OCI-LY1 (cell line): Measurements from ENCODE around the gene ANKRD55.

Experiments
- H2AFZ ChIP-seq: fragments of 200-600 bp; sonication (generic), shearing (Covaris generic); 2 replicates; pipeline ENCODE4 v1.6.0; 2014; ENCODE audit warnings: antibody characterized with exemption, mild to moderate bottlenecking, low read length
- H3F3A ChIP-seq: fragments of 200-600 bp; sonication (generic), shearing (Covaris generic); 2 replicates; pipeline ENCODE4 v1.6.0; 2014; ENCODE audit warnings: mild to moderate bottlenecking, antibody characterized with exemption, low read length, moderate library complexity; ENCODE audit not compliant: insufficient read depth
- H3K27ac ChIP-seq: fragments of 200-600 bp; sonication (generic); 2 replicates; pipeline ENCODE4 v1.5.1; 2014; ENCODE audit warnings: low read length, mixed run types, mild to moderate bottlenecking, low read depth; ENCODE audit not compliant: poor library complexity, severe bottlenecking
- H3K27me3 ChIP-seq: fragments of 200-600 bp; sonication (generic); 2 replicates; pipeline ENCODE4 v1.6.0; 2014; ENCODE audit warnings: antibody characterized with exemption, mild to moderate bottlenecking, low read length, moderate library complexity; ENCODE audit not compliant: insufficient read depth
- H3K36me3 ChIP-seq: fragments of 200-600 bp; sonication (generic); 2 replicates; pipeline ENCODE4 v1.6.1; 2014; ENCODE audit warnings: mild to moderate bottlenecking, antibody characterized with exemption, low read length, moderate library complexity, mixed read lengths; ENCODE audit not compliant: insufficient read depth
- H3K4me1 ChIP-seq: fragments of 200-600 bp; sonication (generic); 2 replicates; pipeline ENCODE4 v1.5.1; 2014; ENCODE audit warnings: mild to moderate bottlenecking, low read length, moderate library complexity; ENCODE audit not compliant: insufficient read depth, severe bottlenecking
- H3K4me2 ChIP-seq: fragments of 200-600 bp; sonication (generic), shearing (Covaris generic); 2 replicates; pipeline ENCODE4 v1.6.1; 2014; ENCODE audit warnings: low read length
- H3K4me3 ChIP-seq: fragments of 200-600 bp; sonication (generic); 2 replicates; pipeline ENCODE4 v1.5.1; 2014; ENCODE audit warnings: low read length, low read depth, mild to moderate bottlenecking, mixed read lengths; ENCODE audit not compliant: poor library complexity, severe bottlenecking
- H3K79me2 ChIP-seq: fragments of 200-600 bp; shearing (Covaris generic); 2 replicates; pipeline ENCODE4 v1.6.1; 2016; ENCODE audit warnings: mixed run types, low read length, mixed read lengths; ENCODE audit not compliant: insufficient read depth
- H3K9ac ChIP-seq: fragments of 200-600 bp; sonication (generic), shearing (Covaris generic); 2 replicates; pipeline ENCODE4 v1.6.1; 2014; ENCODE audit warnings: mild to moderate bottlenecking, low read length, mixed read lengths
- H3K9me2 ChIP-seq: fragments of 200-600 bp; sonication (generic), shearing (Covaris generic); 2 replicates; pipeline ENCODE4 v1.6.1; 2014; ENCODE audit warnings: low read depth, mild to moderate bottlenecking, low read length, mixed read lengths
- H3K9me3 ChIP-seq: fragments of 200-600 bp; shearing (Covaris generic); 2 replicates; pipeline ENCODE4 v1.6.1; 2014; ENCODE audit warnings: low read length, mixed read lengths
- H4K20me1 ChIP-seq: fragments of 200-600 bp; sonication (generic), shearing (Covaris generic); 2 replicates; pipeline ENCODE4 v1.6.0; 2016; ENCODE audit warnings: mild to moderate bottlenecking, low read length; ENCODE audit not compliant: insufficient read depth
- EZH2 ChIP-seq: fragments of 200-600 bp; sonication (generic), shearing (Covaris generic); IDR thresholded peaks from 2 replicates; pipeline ENCODE4 v1.8.0; 2017; ENCODE audit warnings: borderline replicate concordance, mixed run types, mild to moderate bottlenecking, antibody characterized with exemption, low read length, moderate library complexity, mixed read lengths
- TF ChIP-seq, protein P1 (sequence below): fragments of 200-600 bp; sonication (generic), shearing (Covaris generic); IDR thresholded peaks from 2 replicates; pipeline ENCODE4 v1.5.1; 2017; ENCODE audit warnings: mild to moderate bottlenecking, antibody characterized with exemption, low read length, moderate library complexity, mixed read lengths

ANKRD55 gene

DNA sequence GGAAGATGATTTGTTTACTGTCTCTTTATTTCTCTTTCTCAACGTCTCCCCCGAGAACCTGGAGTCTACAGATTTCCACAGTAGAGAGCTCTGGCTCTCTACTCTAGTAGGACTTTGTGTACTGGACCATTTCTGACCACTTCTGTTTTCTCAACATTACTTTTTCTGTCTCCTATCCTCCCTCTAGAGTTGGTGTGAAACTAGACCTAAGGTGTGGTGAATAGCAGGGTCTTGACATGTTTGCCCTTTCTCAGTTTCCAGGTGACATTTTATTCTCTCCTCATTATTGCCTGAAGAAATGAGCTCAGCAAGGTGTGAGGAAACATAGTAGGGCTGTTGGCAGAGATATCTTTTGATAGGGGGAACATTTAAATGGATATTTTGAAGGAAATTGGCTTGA lies 176.3 kb downstream of the ANKRD55 start:
- Histone ChIP-seq H3K36me3 (no peaks in the 10 kb centered on the region), H3K9me2 (no peaks in the 10 kb centered on the region), H3K4me1 (no peaks in the 10 kb centered on the region), H3K9ac (no peak overlapping the region), H3F3A (no peaks in the 10 kb centered on the region), H2AFZ (no peak overlapping the region), H3K4me2 (no peak overlapping the region), H3K9me3 (no peaks in the 10 kb centered on the region), H3K27me3 (no peaks in the 10 kb centered on the region), H3K79me2 (no peaks in the 10 kb centered on the region), H3K27ac (no peak overlapping the region), H4K20me1 (no peaks in the 10 kb centered on the region), H3K4me3 (no peak overlapping the region)
- TF ChIP-seq, protein P1, sequence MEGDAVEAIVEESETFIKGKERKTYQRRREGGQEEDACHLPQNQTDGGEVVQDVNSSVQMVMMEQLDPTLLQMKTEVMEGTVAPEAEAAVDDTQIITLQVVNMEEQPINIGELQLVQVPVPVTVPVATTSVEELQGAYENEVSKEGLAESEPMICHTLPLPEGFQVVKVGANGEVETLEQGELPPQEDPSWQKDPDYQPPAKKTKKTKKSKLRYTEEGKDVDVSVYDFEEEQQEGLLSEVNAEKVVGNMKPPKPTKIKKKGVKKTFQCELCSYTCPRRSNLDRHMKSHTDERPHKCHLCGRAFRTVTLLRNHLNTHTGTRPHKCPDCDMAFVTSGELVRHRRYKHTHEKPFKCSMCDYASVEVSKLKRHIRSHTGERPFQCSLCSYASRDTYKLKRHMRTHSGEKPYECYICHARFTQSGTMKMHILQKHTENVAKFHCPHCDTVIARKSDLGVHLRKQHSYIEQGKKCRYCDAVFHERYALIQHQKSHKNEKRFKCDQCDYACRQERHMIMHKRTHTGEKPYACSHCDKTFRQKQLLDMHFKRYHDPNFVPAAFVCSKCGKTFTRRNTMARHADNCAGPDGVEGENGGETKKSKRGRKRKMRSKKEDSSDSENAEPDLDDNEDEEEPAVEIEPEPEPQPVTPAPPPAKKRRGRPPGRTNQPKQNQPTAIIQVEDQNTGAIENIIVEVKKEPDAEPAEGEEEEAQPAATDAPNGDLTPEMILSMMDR, result no peak
- TF ChIP-seq EZH2, result no peak

DNA sequence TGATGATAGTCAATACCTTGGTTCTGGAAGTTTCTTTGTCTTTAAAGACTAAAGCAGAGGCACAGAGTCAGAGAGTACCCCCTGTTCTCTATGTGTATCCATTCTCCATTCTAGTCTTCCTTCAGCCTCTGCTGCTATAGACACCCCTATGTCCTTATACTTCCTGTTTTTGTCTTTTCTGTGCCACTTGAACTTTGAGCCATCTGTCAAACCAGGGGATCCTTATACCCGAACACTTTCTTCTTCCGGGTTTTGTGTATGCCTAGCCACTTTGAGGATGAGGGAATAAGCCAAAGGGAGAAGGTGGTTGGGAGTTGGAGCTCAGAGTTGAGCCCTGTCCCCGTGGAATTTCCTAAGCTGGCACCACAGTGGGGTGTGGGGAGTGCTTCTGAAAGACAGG lies 177.3 kb downstream of the ANKRD55 start:
- Histone ChIP-seq H3K9ac (no peak overlapping the region), H3K79me2 (no peaks in the 10 kb centered on the region), H2AFZ (no peak overlapping the region)

DNA sequence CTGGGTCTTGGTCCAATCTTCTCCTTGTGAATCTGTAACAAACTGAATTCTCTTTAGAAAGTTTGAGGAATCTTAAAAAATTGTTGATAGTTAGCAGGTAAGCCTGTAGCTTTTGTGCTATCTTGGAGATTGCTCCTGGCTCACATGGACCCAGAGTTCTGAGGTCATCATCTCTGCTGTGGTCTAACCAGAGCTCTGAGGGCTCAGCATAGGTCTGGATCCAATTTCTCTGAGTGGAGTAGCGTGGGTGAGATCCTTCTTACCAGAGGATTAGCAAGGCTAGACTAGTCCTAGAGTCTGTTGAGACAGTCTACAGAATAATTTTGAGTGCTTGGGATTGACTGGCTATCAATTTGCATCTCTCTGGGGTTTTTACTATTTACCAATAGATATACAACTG lies 177.8 kb downstream of the ANKRD55 start:
- Histone ChIP-seq H3K27ac (no peak overlapping the region), H3K27me3 (no peaks in the 10 kb centered on the region), H2AFZ (no peak overlapping the region), H3K9ac (no peak overlapping the region), H3K4me2 (no peak overlapping the region), H3K4me1 (no peaks in the 10 kb centered on the region), H3K4me3 (no peak overlapping the region), H3K9me3 (no peaks in the 10 kb centered on the region), H4K20me1 (no peaks in the 10 kb centered on the region), H3K36me3 (no peaks in the 10 kb centered on the region), H3K9me2 (no peaks in the 10 kb centered on the region), H3K79me2 (no peaks in the 10 kb centered on the region), H3F3A (no peaks in the 10 kb centered on the region)
- TF ChIP-seq EZH2, result no peak
- TF ChIP-seq, protein P1, result no peak

More for the DNA sequence above, 177.3 kb downstream of the ANKRD55 start:
- H3K4me2 ChIP-seq, result no peak overlapping the region
- H3K4me3 ChIP-seq, result no peak overlapping the region
- H3K27ac ChIP-seq, result no peak overlapping the region
- no peaks in the 10 kb centered on the region for H3K36me3 ChIP-seq
- H3K9me3 ChIP-seq, result no peaks in the 10 kb centered on the region
- TF ChIP-seq, protein P1, result no peak
- TF ChIP-seq EZH2, result no peak
- no peaks in the 10 kb centered on the region for H3K4me1 ChIP-seq
- H3F3A ChIP-seq, result no peaks in the 10 kb centered on the region
- no peaks in the 10 kb centered on the region for H3K9me2 ChIP-seq
- no peaks in the 10 kb centered on the region for H4K20me1 ChIP-seq
- H3K27me3 ChIP-seq, result no peaks in the 10 kb centered on the region
